H54 (cell line): ENCODE results near the gene COL6A3.
A peak's percentile ranks its signal among the peaks of the same experiment; 100 is the strongest.
"Not testable (repeated sequence)": the region's sequence is repeated elsewhere in the genome, so short reads cannot be mapped to it uniquely, and the experiment has no call there.

Experiments
- DNase-seq: peaks from one replicate; pipeline ENCODE4 v3.0.0; 2011; ENCODE audit warnings: low spot score, mixed read lengths; ENCODE audit not compliant: insufficient read length
- FAIRE-seq: peaks from 3 replicates; lab custom pipeline; 2011; peaks lifted over from hg19 to GRCh38; lab: Jason Lieb, UNC
- POLR2A ChIP-seq: IDR thresholded peaks from 2 replicates; pipeline ENCODE4 v1.6.1; 2011; ENCODE audit warnings: low read depth, mild to moderate bottlenecking, low read length

COL6A3 gene

GRCh38 chr2:237310515-237311114 is 103.3 kb downstream of the COL6A3 start:
- no peak for FAIRE-seq
- DNase-seq = peak; percentile 29
- no peak for TF ChIP-seq POLR2A

GRCh38 chr2:237309416-237309815 is 104.5 kb downstream of the COL6A3 start:
- TF ChIP-seq POLR2A = no peak
- no peak for FAIRE-seq
- DNase-seq = no peak

GRCh38 chr2:237309011-237309410 is 105.0 kb downstream of the COL6A3 start:
- FAIRE-seq (no peak), DNase-seq (no peak)
- TF ChIP-seq POLR2A = no peak

- FAIRE-seq (no peak), DNase-seq (no peak)
- no peak for TF ChIP-seq POLR2A
Measured at GRCh38 chr2:237307474-237307873, 106.5 kb downstream of the COL6A3 start.

GRCh38 chr2:237306787-237307170 is 107.2 kb downstream of the COL6A3 start:
- no peak for DNase-seq
- FAIRE-seq = no peak
- 0 out of 2 replicates have a peak, but pooled peaks have one; percentile 9 for TF ChIP-seq POLR2A

- DNase-seq (no peak), FAIRE-seq (no peak)
- TF ChIP-seq POLR2A = no peak
Measured at GRCh38 chr2:237306083-237306786, 107.7 kb downstream of the COL6A3 start.

GRCh38 chr2:237305579-237305978 is 108.4 kb downstream of the COL6A3 start:
- no peak for TF ChIP-seq POLR2A
- FAIRE-seq (no peak), DNase-seq (no peak)

- TF ChIP-seq POLR2A = no peak
- no peak for DNase-seq
- no peak for FAIRE-seq
Measured at GRCh38 chr2:237304763-237305514, 109.0 kb downstream of the COL6A3 start.

- not testable (repeated sequence) for DNase-seq, FAIRE-seq
Measured at GRCh38 chr2:237303244-237303643, 110.7 kb downstream of the COL6A3 start.

- TF ChIP-seq POLR2A = no peak
- DNase-seq = no peak
- FAIRE-seq = no peak
Measured at GRCh38 chr2:237301595-237301994, 112.4 kb downstream of the COL6A3 start.

GRCh38 chr2:237300739-237301138 is 113.2 kb downstream of the COL6A3 start:
- no peak for TF ChIP-seq POLR2A
- no peak for FAIRE-seq
- no peak for DNase-seq

- TF ChIP-seq POLR2A = no peak
- FAIRE-seq (peak; percentile 36), DNase-seq (peak; percentile 65)
Measured at GRCh38 chr2:237299906-237300305, 114.1 kb downstream of the COL6A3 start.

- DNase-seq = no peak
- FAIRE-seq = no peak
- TF ChIP-seq POLR2A = no peak
Measured at GRCh38 chr2:237298151-237299118, 115.5 kb downstream of the COL6A3 start.
